Measurements from ENCODE around the gene FBXO3. TPM values are rescaled to one million over a fixed set of nuclear protein-coding genes. Genes with fewer than 3 reads are reported as not detected.

The FBXO3 gene
- total and polyA plus RNA-seq, 9 of the 15 experiments (the other 6 are each of a cell fraction or from before 2014, with no cell fraction given): 11.6 to 59.3 (median 29.2) TPM

- TF ChIP-seq BCLAF1 (IDR thresholded peaks at IDR 0.05; ENCODE audit: borderline replicate concordance in 1 of 2, control insufficient read depth in 1 of 2, low read depth in 2 of 2, low read length in 1 of 2): no peak
Observed at GRCh38 chr11:33699515-33700062, 74.7 kb downstream of the FBXO3 start (continued).

GRCh38 chr11:33698921-33699320, 75.4 kb downstream of the FBXO3 start:
- DNase-seq (ENCODE audit: extremely low read depth in 1 of 4, low spot score in 3 of 4) (no peak), FAIRE-seq (no peak), ATAC-seq (no peak)
- Histone ChIP-seq H3K9ac (ENCODE audit: insufficient read depth in 1 of 2, low read depth in 2 of 2, low read length in 2 of 2) (no peak overlapping the region), H3K27me3 (ENCODE audit: control insufficient read depth in 2 of 2, insufficient read depth in 2 of 2, low read length in 2 of 2) (peaks cover 19 to 40% of the 10 kb centered on the region in 2 experiments), H3K9me3 (replicated peaks; ENCODE audit: control insufficient read depth, insufficient read depth, low read depth, low read length) (no peaks in the 10 kb centered on the region), H3K79me2 (ENCODE audit: control insufficient read depth, insufficient read depth, low read length) (no peaks in the 10 kb centered on the region), H4K20me1 (replicated peaks; ENCODE audit: control insufficient read depth, insufficient read depth, low read length) (no peaks in the 10 kb centered on the region), H3K36me3 (ENCODE audit: control insufficient read depth, insufficient read depth, low read length) (no peaks in the 10 kb centered on the region), H2AFZ (ENCODE audit: low read depth, low read length) (no peak overlapping the region), H3K27ac (ENCODE audit: extremely low read depth, low read depth, low read length) (no peak overlapping the region), H3K9me1 (ENCODE audit: control insufficient read depth, insufficient read depth, low read length) (no peaks in the 10 kb centered on the region), H3K4me2 (ENCODE audit: insufficient read depth, low read length) (no peak overlapping the region), H3K4me3 (no peak overlapping the region), H3K4me1 (replicated peaks in 1 of 2; ENCODE audit: control insufficient read depth in 2 of 2, insufficient read depth in 2 of 2, low read length in 2 of 2) (peaks cover 17 to 18% of the 10 kb centered on the region in 2 experiments)
- intact Hi-C loops (cut with micrococcal nuclease): no loop called here
- WGBS (ENCODE audit: insufficient coverage, low coverage, missing lambda C conversion rate): 15% methylated on average over 5 of the region's 5 CpGs
- ChIA-PET CTCF (ENCODE audit: low intra/inter-chr PET ratio) (no interaction called here), POLR2A (interaction anchor here (0.9 to 1.6 kb wide), 3 partner anchors 10 to 17 kb away, joined by 3 to 5 read pairs (median 5); no protein-coding TSS in a partner anchor)
- TF ChIP-seq ZNF282 (CRISPR knock-in tag; IDR thresholded peaks at IDR 0.05): no peak
- no peak for TF ChIP-seq ZNF134 (CRISPR knock-in tag; conservative IDR thresholded peaks at IDR 0.05)
- no peak for TF ChIP-seq PBX2 (CRISPR knock-in tag; IDR thresholded peaks at IDR 0.05; ENCODE audit: low read depth)
- no peak for TF ChIP-seq PBX2 (tag; conservative IDR thresholded peaks at IDR 0.05; ENCODE audit: low read depth)
- TF ChIP-seq, protein P1, sequence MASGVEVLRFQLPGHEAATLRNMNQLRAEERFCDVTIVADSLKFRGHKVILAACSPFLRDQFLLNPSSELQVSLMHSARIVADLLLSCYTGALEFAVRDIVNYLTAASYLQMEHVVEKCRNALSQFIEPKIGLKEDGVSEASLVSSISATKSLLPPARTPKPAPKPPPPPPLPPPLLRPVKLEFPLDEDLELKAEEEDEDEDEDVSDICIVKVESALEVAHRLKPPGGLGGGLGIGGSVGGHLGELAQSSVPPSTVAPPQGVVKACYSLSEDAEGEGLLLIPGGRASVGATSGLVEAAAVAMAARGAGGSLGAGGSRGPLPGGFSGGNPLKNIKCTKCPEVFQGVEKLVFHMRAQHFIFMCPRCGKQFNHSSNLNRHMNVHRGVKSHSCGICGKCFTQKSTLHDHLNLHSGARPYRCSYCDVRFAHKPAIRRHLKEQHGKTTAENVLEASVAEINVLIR (CRISPR knock-in tag; IDR thresholded peaks at IDR 0.05): no peak
- TF ChIP-seq, protein P2, sequence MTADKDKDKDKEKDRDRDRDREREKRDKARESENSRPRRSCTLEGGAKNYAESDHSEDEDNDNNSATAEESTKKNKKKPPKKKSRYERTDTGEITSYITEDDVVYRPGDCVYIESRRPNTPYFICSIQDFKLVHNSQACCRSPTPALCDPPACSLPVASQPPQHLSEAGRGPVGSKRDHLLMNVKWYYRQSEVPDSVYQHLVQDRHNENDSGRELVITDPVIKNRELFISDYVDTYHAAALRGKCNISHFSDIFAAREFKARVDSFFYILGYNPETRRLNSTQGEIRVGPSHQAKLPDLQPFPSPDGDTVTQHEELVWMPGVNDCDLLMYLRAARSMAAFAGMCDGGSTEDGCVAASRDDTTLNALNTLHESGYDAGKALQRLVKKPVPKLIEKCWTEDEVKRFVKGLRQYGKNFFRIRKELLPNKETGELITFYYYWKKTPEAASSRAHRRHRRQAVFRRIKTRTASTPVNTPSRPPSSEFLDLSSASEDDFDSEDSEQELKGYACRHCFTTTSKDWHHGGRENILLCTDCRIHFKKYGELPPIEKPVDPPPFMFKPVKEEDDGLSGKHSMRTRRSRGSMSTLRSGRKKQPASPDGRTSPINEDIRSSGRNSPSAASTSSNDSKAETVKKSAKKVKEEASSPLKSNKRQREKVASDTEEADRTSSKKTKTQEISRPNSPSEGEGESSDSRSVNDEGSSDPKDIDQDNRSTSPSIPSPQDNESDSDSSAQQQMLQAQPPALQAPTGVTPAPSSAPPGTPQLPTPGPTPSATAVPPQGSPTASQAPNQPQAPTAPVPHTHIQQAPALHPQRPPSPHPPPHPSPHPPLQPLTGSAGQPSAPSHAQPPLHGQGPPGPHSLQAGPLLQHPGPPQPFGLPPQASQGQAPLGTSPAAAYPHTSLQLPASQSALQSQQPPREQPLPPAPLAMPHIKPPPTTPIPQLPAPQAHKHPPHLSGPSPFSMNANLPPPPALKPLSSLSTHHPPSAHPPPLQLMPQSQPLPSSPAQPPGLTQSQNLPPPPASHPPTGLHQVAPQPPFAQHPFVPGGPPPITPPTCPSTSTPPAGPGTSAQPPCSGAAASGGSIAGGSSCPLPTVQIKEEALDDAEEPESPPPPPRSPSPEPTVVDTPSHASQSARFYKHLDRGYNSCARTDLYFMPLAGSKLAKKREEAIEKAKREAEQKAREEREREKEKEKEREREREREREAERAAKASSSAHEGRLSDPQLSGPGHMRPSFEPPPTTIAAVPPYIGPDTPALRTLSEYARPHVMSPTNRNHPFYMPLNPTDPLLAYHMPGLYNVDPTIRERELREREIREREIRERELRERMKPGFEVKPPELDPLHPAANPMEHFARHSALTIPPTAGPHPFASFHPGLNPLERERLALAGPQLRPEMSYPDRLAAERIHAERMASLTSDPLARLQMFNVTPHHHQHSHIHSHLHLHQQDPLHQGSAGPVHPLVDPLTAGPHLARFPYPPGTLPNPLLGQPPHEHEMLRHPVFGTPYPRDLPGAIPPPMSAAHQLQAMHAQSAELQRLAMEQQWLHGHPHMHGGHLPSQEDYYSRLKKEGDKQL (CRISPR knock-in tag; IDR thresholded peaks at IDR 0.05; ENCODE audit: borderline replicate concordance): no peak
- no TSS peak for BruUV-seq (replicated peaks)
- in situ Hi-C loops (cut with MboI): no loop called here
